ENCODE measurements around the gene KANK4.

The KANK4 gene

GRCh38 chr1:62207187-62207586 is 112.0 kb downstream of the KANK4 start:
- no peak for DNase-seq (ENCODE audit: low spot score)

GRCh38 chr1:62198781-62199125 is 120.5 kb downstream of the KANK4 start:
- DNase-seq (ENCODE audit: low spot score): no peak

DNA sequence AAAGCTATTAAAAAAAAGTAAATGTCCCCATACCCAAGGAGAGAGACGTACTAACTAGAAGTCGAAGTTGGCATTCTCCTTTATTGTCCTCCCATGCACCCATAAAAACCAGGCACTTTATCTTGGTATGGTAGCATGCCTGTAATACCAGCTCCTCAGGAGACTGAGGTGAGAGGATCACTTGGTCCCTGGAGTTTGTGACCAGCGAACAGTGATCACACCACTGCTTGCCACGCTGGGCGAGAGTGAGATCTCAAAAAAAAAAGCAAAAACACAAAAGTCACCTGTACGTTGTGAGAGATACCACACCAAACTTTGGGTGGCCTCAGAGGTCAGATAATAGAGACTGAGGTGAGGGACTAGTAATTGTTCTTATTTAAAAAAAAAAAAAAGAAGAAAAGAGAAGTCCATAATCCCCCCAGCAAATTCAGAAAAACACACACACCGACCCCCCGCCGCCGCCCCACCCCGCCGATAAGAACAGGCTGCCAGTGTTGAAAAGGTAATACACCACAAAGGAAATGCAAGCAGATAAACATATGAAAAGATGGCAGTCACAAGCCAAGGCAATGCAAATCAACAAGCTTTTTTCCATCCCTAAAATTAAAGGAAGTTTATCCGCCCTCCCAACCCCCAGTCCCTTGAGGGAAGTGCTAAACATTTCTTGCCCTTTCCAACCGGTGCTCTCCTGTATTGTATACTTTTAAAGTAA is 121.0 kb downstream of the KANK4 start:
- DNase-seq (ENCODE audit: low spot score): no peak

GRCh38 chr1:62196086-62196690 is 123.0 kb downstream of the KANK4 start:
- DNase-seq (ENCODE audit: low spot score): no peak

DNA sequence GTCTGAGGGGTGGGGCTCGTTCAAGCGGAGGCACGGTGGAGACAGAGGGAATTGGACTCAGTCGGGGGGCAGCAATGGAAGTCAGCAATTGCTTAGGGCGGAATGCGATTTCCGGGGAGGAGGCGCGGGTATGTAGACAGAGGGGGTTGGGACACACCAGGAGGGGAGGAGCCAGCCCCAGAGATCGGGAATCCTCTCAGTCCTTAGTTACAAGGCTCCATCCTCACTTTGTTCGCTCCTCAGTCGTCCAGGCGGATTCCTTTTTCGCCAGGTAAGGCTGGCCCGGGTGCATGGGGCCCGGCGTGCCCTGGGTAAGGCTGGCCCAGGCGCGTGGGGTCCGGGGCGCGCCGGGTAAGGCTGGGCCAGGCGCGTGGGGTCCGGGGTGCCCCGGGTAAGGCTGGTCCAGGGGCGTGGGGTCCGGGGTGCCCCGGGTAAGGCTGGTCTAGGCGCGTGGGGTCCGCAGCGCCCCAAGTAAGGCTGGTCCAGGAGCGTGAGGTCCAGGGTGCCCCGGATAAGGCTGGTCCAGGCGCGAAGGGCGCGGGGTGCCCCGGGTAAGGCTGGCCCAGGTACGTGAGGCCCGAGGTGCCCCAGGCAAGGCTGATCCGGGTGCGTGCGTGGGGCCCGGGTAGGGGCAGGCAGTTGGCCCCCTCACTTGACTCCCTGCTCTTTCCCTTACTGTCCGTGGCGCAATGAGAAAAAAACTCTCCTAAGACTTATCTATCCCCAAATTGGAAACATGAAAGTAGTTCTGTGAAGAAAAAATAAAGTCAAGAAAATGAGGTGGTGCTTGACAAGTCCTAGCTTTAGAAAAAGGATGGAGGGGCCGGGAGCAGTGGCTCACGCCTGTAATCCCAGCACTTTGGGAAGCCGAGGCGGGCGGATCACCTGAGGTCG is 124.3 kb downstream of the KANK4 start, which contains the start of gene L1TD1:
L1TD1 (plus strand) TSS at position 199 of the 894 bp plus-strand sequence. CDS start 11,780 bp downstream, outside the sequence.
- DNase-seq (ENCODE audit: low spot score): no peak

- no peak for DNase-seq (ENCODE audit: low spot score)
Measured at GRCh38 chr1:62188111-62188510, 131.1 kb downstream of the KANK4 start.

DNA sequence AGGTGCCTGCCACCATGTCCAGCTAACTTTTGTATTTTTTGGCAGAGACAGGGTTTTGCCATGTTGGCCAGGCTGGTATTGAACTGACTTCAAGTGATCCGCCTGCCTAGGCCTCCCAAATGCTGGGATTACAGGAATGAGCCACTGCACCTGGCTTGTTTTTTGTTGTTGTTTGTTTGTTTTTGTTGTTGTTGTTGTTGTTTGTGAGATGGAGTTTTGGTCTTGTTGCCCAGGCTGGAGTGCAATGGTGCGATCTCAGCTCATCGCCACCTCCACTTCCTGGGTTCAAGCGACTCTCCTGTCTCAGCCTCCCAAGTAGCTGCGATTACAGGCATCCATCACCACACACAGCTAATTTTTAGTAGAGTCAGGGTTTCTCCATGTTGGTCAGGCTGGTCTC is 131.7 kb downstream of the KANK4 start:
- DNase-seq (ENCODE audit: low spot score): no peak
